K562 (cell line): Measurements from ENCODE around the gene RNF167. TPM values are rescaled to one million over a fixed set of nuclear protein-coding genes. Genes with fewer than 3 reads are reported as not detected.
A peak's percentile ranks its signal among the peaks of the same experiment; 100 is the strongest.

ENCODE experiments used
- CBX5 ChIP-seq: IDR thresholded peaks from 2 replicates; pipeline ENCODE4 v1.6.1; 2014; ENCODE audit warnings: low read depth, borderline replicate concordance
- CSDE1 ChIP-seq, 2 experiments: fragments of 450-650 bp; IDR thresholded peaks; 2 replicates each; pipeline ENCODE4 v1.6.1; 2016; ENCODE audit warnings: mild to moderate bottlenecking in 1 of 2
- CTCF ChIP-seq, 3 experiments: IDR thresholded peaks in 2 of 3; conservative IDR thresholded peaks in 1 of 3; 2 replicates each; pipeline ENCODE4 v1.5.1; 2011 to 2012; ENCODE audit warnings: low read length in 3 of 3, mild to moderate bottlenecking in 3 of 3, control low read depth in 2 of 3, improper control_type of control experiment in 1 of 3, inconsistent platforms in 1 of 3, low read depth in 1 of 3, mixed read lengths in 1 of 3, moderate library complexity in 1 of 3; ENCODE audit not compliant: insufficient read depth in 2 of 3
- ELF1 ChIP-seq: fragments of 200-800 bp; sonication (Bioruptor generic); IDR thresholded peaks from 2 replicates; pipeline ENCODE4 v1.6.1; 2016; ENCODE audit warnings: missing genetic modification characterization, missing compliant biosample characterization
- ELF2 ChIP-seq: fragments of 250-450 bp; sonication (Bioruptor Pico); IDR thresholded peaks from 2 replicates; pipeline ENCODE4 v1.5.0; 2021; ENCODE audit warnings: mild to moderate bottlenecking
- GTF2B ChIP-seq: IDR thresholded peaks from 2 replicates; pipeline ENCODE4 v1.6.1; 2011; ENCODE audit not compliant: insufficient read length; ENCODE audit errors: extremely low read depth
- GTF2E2 ChIP-seq: fragments of 200-800 bp; sonication (Bioruptor generic); IDR thresholded peaks from 2 replicates; pipeline ENCODE4 v1.6.1; 2016; ENCODE audit warnings: missing genetic modification characterization, missing compliant biosample characterization
- HMGXB4 ChIP-seq: sonication (generic); formaldehyde crosslinking; IDR thresholded peaks from 2 replicates; pipeline ENCODE4 v1.8.1; 2023; ENCODE audit warnings: mild to moderate bottlenecking, missing genetic modification reagents
- HOXB6 ChIP-seq: fragments of 250-450 bp; sonication (Bioruptor Pico); IDR thresholded peaks from 2 replicates; pipeline ENCODE4 v1.5.1; 2022; ENCODE audit warnings: mild to moderate bottlenecking, borderline replicate concordance
- IRF9 ChIP-seq: fragments of 450-650 bp; IDR thresholded peaks from 2 replicates; pipeline ENCODE4 v1.6.1; 2016; ENCODE audit warnings: missing biosample characterization, missing genetic modification characterization
- KLF13 ChIP-seq: fragments of 450-650 bp; IDR thresholded peaks from 2 replicates; pipeline ENCODE4 v1.6.1; 2016; ENCODE audit warnings: missing genetic modification characterization, low read depth, mild to moderate bottlenecking, missing compliant biosample characterization, moderate library complexity, borderline replicate concordance
- MAFF ChIP-seq: IDR thresholded peaks from 2 replicates; pipeline ENCODE4 v1.6.1; 2012; ENCODE audit warnings: low read length, improper control_type of control experiment
- PRPF4 ChIP-seq: fragments of 200-400 bp; formaldehyde crosslinking; IDR thresholded peaks from one replicate; pipeline ENCODE4 v1.6.1; 2017; ENCODE audit warnings: low read length, low read depth, mild to moderate bottlenecking; ENCODE audit not compliant: insufficient read depth, poor library complexity, severe bottlenecking
- RFX1 ChIP-seq: fragments of 450-650 bp; IDR thresholded peaks from 2 replicates; pipeline ENCODE4 v1.6.1; 2016; ENCODE audit warnings: mild to moderate bottlenecking, moderate library complexity
- ZBTB49 ChIP-seq: sonication (generic); formaldehyde crosslinking; IDR thresholded peaks from 2 replicates; pipeline ENCODE4 v1.8.0; 2022; ENCODE audit warnings: missing genetic modification reagents, mild to moderate bottlenecking, borderline replicate concordance
- ZNF133 ChIP-seq: fragments of 250-450 bp; sonication (Bioruptor Pico); IDR thresholded peaks from 2 replicates; pipeline ENCODE4 v1.4.0; 2020; ENCODE audit warnings: mild to moderate bottlenecking
- ZNF384 ChIP-seq: IDR thresholded peaks from 2 replicates; pipeline ENCODE4 v1.6.1; 2012; ENCODE audit warnings: low read depth, low read length, improper control_type of control experiment
- ZNF561 ChIP-seq: fragments of 450-650 bp; formaldehyde crosslinking; conservative IDR thresholded peaks from 2 replicates; pipeline ENCODE4 v1.4.0; 2020; ENCODE audit warnings: mild to moderate bottlenecking, moderate library complexity
- ZNF764 ChIP-seq: fragments of 250-450 bp; sonication (Bioruptor Pico); IDR thresholded peaks from 2 replicates; pipeline ENCODE4 v1.4.0; 2020; ENCODE audit warnings: low read depth, mild to moderate bottlenecking, moderate library complexity
- ZNF830 ChIP-seq: fragments of 250-450 bp; sonication (Bioruptor Pico); IDR thresholded peaks from 2 replicates; pipeline ENCODE4 v1.5.0; 2021; ENCODE audit warnings: mild to moderate bottlenecking
- ZSCAN29 ChIP-seq: fragments of 450-650 bp; IDR thresholded peaks from 2 replicates; pipeline ENCODE4 v1.6.1; 2017
- polyA plus RNA-seq, 8 experiments: library from polyadenylated mRNA; depleted of rRNA in 4 of 8; stranded (reverse) in 5 of 8; unstranded in 3 of 8; fragments of >200 nt; fragmentation: Nextera tagmentation in 2 of 8; fragmentation: Illumina TruSeq in 1 of 8; extraction: Ambion mirVana in 2 of 8; extraction: Trizol in 1 of 8; gene quantifications; 2 replicates each; pipeline versions ENCODE4 v1.2.1 to v1.2.3, GENCODE V29; 2011 to 2014; ENCODE audit warnings: inconsistent platforms in 1 of 8, missing spikeins in 1 of 8
- total RNA-seq, 7 experiments: library from RNA; depleted of rRNA in 6 of 7; stranded (reverse); fragments of >200 nt in 6 of 7; fragmentation: Illumina TruSeq in 2 of 7; extraction: Trizol in 2 of 7; gene quantifications; 2 replicates each; pipeline versions ENCODE4 v1.2.1 to v1.2.3, GENCODE V29; 2011 to 2021; ENCODE audit warnings: low replicate concordance in 1 of 7

The RNF167 gene
- total and polyA plus RNA-seq, 9 of the 15 experiments (the other 6 are each of a cell fraction or from before 2014, with no cell fraction given): 16.5 to 143 (median 45.5) TPM

GRCh38 chr17:4939796-4940554 is at the start of gene RNF167, which contains the start of gene SLC25A11 (continued):
- TF ChIP-seq ZNF561 (CRISPR knock-in tag): no peak
- TF ChIP-seq MAFF: peak; percentile 82; the same call in 1 of the 2 replicates
- 0 out of 2 replicates have a peak, but pooled peaks have one; percentile 32 for TF ChIP-seq ELF2 (CRISPR knock-in tag)
- peak; percentile 84; the same call in 1 of the 2 replicates for TF ChIP-seq ELF1 (tag)
- TF ChIP-seq ZNF384: no peak
- no peak for TF ChIP-seq CBX5
- TF ChIP-seq KLF13: peak; percentile 59; the same call in 1 of the 2 replicates
- no peak for TF ChIP-seq RFX1
- no peak for TF ChIP-seq IRF9 (tag)
- no peak for TF ChIP-seq HMGXB4 (CRISPR knock-in tag)
- TF ChIP-seq ZNF764 (CRISPR knock-in tag): no peak
- no peak for TF ChIP-seq CSDE1 (IDR thresholded peaks at IDR 0.05)
- TF ChIP-seq ZBTB49 (CRISPR knock-in tag): no peak
- TF ChIP-seq ZSCAN29: no peak
- peak; percentile 46; the same call in 1 of the 2 replicates for TF ChIP-seq GTF2E2 (tag)
- peak in 1 of 3 experiments; percentile 21; a peak in 1 of 6 replicates for TF ChIP-seq CTCF (IDR thresholded peaks at IDR 0.05 in 2 of 3, conservative IDR thresholded peaks at IDR 0.05 in 1 of 3; ENCODE audit: insufficient read depth in 2 of 3, low read depth in 1 of 3, low read length in 3 of 3)
- TF ChIP-seq PRPF4: no peak
- no peak for TF ChIP-seq ZNF133 (CRISPR knock-in tag)
- no peak for TF ChIP-seq ZNF830 (CRISPR knock-in tag)
- no peak for TF ChIP-seq HOXB6 (CRISPR knock-in tag)
- no peak for TF ChIP-seq GTF2B
